CD1c-positive myeloid dendritic cell (primary cell): Measurements from ENCODE around the gene SNED1.

ENCODE experiments used
- DNase-seq: peaks from one replicate; pipeline ENCODE4 v3.0.0-alpha.2; 2016; ENCODE audit errors: extremely low spot score

SNED1 gene

GRCh38 chr2:241048149-241048948 is 49.9 kb downstream of the SNED1 start:
- no peak for DNase-seq

GRCh38 chr2:241048949-241049343 is 50.5 kb downstream of the SNED1 start:
- no peak for DNase-seq

- DNase-seq: no peak
Observed at GRCh38 chr2:241049739-241050623, 51.6 kb downstream of the SNED1 start.

- DNase-seq: no peak
Observed at GRCh38 chr2:241050624-241051577, 52.5 kb downstream of the SNED1 start.

- DNase-seq: no peak
Observed at GRCh38 chr2:241051578-241052487, 53.4 kb downstream of the SNED1 start.

- no peak for DNase-seq
Observed at GRCh38 chr2:241052677-241053360, 54.4 kb downstream of the SNED1 start.

GRCh38 chr2:241053576-241054251 is 55.3 kb downstream of the SNED1 start:
- DNase-seq: no peak

- DNase-seq: no peak
Observed at GRCh38 chr2:241061275-241061674, 62.9 kb downstream of the SNED1 start.

- DNase-seq: no peak
Observed at GRCh38 chr2:241062389-241063092, 64.1 kb downstream of the SNED1 start.

GRCh38 chr2:241063093-241063551 is 64.7 kb downstream of the SNED1 start:
- DNase-seq: no peak

- no peak for DNase-seq
Observed at GRCh38 chr2:241063587-241063986, 65.2 kb downstream of the SNED1 start.

GRCh38 chr2:241064008-241064801 is 65.8 kb downstream of the SNED1 start:
- no peak for DNase-seq

GRCh38 chr2:241064802-241065354 is 66.5 kb downstream of the SNED1 start:
- no peak for DNase-seq

- DNase-seq: no peak
Observed at GRCh38 chr2:241065355-241065803, 67.0 kb downstream of the SNED1 start.

GRCh38 chr2:241066171-241066892 is 67.9 kb downstream of the SNED1 start:
- DNase-seq: no peak

GRCh38 chr2:241066893-241067341 is 68.5 kb downstream of the SNED1 start:
- DNase-seq: no peak
